NCI-H187 (cell line): Measurements from ENCODE around the gene GATA6.

Experiments used
- DNase-seq, 2 experiments: peaks; one replicate each; lab custom pipeline; 2025; lab: John Stamatoyannopoulos, UW

The GATA6 gene

DNA sequence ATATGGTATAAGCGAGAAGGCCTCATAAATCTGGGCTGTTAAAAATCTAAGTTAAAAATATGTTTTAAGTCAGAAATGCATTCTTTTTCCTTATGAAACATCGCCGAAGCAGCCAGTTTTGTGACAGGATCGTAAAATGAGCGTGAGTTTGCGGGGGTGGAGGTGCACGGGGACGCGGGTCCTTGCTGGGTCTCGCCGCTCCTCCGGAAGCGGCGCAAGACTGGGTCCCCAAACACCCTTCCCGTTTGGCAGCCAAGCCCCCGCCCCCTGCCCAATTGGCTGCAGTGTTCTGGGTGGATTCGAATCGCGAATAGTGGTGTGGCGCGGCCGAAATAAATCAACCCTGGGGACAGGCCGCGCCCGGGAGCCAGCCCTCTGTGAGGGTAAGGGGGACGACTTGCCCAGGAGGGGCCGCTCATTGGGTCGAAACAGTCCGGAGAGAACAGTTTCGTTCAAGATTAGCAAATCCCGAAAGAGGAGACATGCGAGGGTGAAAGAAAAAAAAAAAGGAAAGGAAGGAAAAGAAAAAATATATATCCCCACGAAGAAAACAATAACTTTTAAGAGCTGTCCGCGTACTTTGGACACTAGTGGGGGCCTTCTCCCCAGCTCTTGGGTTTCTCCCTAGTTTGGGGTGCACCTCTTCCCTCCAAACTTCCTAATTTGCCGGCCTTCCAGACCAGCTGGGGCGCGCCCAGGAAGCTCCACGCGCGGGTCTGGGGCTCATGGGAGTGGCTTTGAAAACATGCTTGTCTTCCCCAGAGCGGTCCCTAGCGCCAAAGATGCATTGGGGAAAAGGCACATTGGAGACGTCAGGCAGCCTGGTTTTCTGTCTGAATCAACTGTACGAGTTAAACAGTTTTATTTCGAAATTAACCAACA lies 3.1 kb upstream of the GATA6 start:
- no peak for DNase-seq

DNA sequence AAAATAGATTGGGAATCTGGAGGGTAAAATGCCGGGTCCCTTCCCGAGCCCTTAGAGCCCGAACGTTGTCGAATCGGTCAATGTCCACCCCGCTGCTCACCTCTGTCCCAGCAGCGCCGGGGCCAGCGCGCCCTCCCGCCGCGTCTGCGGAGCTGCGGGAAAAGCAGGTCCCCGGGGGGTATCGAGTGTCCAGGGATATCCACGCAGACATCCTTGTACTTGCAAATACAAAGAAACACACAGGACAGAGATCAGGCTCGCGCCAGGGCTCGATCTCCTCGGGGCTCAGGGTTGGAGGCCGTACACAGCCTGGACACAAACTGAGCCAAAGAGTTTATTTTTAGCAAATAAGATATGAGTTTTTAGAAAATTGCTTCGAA lies 2.3 kb upstream of the GATA6 start:
- no peak for DNase-seq

DNA sequence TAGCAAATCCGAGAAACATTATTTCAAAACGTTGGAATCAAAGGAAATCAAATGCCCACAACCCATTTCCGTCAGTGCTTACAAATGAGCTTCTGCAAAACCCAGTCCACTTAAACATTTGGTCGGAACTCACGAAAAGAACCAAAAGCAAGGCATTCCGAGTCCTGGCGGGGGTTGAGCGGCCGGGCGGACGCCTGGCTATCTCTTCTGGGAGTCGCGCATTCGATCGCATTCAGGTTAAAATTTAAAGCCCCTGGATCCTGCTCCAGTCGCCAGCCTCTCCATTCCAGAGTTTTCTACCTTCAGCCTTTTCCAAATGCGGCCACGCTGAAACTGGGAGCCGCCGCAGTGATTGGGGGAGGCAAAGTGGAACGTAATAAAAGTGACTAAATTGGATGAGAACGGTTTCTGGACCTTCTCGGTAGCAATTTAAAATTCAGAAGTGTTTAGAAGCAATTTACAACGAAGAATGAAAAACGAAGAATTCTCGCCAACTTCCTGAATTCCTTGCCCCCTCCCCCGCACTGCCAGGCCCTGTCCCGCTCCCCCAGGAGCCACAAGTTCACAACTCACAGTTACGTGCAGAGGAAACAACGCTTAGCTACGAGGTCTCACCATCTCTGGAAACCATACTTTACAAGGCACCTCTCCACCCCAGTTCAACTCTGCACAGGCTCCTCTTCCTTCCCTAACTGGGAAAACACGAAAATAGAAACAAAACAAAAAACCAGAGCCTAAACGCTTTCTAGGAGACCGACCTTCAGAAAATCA lies 1.7 kb upstream of the GATA6 start:
- peak in 1 of 2 experiments; percentile 4 for DNase-seq

DNA sequence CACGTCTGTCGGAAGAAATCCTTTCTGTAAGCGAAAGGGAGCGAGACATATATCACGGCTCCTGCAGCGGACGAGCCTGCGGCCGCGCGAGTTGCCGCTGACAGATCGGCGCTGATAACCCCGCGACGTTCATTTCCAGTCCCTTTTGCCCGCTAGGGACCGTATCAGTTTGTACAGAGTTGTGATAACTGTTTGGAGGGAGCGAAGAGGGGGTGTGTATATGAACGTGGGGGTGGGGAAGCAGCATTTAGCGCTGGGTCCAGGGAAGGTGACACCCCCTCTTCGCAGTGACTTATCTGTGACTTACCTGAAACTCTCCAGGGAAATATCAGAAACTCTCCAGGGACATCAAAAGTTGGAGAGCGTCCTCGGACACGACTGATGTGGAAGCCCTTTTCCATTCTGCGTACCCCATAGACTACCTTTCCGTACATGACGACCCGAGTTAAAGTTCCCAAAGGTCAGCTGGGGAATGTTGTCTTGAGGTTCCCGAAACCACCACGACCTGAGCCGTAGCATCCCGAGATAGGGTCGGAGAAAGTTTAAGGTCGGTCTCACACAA lies 948 bp upstream of the GATA6 start:
- DNase-seq, result no peak

DNA sequence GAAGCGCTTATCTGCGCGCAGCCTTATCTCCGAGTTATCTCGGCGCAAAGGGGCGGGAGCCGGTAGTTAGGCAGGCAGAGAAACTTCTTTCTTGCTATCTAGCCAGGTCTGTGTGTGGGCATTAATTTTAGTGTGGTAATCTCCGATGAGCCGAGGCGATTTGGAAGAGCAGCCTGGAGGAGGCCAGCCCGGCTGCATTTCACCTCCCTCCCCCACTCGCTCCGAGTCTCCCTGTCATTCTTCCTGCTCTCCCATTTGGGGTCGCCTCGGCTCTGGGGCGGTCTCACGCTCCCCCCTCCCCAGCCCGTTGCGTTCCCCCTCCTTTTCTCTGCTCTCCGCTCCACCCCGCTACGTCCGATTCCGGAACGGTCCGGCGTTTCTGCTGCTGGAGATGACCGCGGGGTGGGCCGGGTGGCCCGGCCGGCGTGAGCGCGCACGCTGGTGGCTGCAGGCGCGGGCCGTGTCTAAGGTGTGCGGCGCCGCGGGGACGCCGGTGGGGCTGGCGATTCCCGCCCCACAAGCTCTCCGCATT lies 566 bp downstream of the GATA6 start:
- no peak for DNase-seq

DNA sequence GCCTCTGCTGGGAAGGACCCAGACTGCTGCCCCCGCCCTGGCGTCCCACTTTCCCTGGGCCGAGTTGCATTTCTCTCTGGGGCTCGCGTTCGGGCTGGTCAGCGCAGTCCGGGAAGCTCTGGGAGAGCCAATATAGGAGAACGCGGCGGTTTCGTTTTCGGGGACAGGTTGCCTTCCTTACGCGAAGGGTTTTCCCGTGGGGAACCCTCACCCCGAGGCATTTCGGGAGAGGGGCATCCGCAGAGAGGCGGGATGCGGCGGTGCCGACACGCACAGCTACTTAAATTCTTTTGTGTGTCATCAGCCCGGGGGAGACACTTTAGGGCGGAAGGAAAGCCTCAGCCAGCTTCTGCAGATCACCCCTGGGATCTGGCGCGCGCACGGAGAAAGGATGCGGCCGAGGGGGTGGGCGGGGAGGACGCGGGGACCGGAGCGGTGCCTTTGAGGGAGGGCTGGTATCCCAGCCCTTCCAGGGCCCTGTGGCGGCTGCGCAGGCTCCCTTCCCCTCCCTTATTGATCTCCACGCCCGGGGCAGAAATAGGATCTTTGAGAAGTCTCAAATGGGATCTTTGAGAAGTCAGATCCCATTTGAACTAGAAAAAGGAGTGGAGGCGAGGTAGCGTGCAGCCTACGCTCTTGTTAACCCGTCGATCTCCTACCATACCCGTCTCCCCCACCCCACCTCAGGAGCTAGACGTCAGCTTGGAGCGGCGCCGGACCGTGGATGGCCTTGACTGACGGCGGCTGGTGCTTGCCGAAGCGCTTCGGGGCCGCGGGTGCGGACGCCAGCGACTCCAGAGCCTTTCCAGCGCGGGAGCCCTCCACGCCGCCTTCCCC lies 1.2 kb downstream of the GATA6 start:
- DNase-seq, result no peak

DNA sequence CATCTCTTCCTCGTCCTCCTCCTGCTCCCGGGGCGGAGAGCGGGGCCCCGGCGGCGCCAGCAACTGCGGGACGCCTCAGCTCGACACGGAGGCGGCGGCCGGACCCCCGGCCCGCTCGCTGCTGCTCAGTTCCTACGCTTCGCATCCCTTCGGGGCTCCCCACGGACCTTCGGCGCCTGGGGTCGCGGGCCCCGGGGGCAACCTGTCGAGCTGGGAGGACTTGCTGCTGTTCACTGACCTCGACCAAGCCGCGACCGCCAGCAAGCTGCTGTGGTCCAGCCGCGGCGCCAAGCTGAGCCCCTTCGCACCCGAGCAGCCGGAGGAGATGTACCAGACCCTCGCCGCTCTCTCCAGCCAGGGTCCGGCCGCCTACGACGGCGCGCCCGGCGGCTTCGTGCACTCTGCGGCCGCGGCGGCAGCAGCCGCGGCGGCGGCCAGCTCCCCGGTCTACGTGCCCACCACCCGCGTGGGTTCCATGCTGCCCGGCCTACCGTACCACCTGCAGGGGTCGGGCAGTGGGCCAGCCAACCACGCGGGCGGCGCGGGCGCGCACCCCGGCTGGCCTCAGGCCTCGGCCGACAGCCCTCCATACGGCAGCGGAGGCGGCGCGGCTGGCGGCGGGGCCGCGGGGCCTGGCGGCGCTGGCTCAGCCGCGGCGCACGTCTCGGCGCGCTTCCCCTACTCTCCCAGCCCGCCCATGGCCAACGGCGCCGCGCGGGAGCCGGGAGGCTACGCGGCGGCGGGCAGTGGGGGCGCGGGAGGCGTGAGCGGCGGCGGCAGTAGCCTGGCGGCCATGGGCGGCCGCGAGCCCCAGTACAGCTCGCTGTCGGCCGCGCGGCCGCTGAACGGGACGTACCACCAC lies 2.1 kb downstream of the GATA6 start:
- DNase-seq, result no peak

DNA sequence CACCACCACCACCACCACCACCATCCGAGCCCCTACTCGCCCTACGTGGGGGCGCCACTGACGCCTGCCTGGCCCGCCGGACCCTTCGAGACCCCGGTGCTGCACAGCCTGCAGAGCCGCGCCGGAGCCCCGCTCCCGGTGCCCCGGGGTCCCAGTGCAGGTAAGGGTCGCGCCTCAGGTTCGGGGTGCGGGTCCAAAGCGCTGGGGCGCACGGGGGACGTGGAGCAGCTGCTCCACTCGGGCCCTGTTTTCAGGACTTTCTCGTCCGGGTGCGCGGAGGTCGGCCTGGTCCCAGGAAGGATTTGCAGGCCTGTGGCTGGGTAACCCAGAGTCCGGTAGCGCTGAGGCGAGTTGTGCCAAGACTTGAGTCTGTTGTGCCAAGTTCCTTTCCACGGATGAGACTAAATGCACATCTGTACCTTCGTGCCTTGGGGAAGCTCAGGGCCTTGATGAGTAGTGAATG lies 2.8 kb downstream of the GATA6 start:
- DNase-seq, result no peak

DNA sequence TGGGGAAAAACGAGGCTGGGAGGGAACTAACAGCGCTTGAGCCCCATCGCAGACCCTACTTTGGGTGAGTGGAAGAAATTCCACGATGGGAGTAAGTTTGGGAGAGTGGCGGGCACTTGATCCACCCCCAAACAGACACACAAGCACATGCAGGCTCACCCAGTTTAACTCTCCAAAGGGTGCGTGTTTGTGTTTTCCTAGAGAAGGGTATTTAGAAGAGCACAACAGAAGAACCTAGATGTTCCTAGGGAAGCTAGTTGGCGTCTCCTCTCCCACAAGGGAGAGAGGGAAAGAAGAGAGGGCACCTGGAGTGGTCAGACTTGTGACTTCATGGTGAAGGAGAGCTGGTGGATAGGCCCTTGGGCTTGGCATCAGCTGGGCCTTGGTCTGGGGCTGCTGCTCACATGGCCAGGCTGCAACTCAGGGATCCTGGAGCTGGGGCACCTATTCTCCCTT lies 3.2 kb downstream of the GATA6 start:
- DNase-seq, result no peak

DNA sequence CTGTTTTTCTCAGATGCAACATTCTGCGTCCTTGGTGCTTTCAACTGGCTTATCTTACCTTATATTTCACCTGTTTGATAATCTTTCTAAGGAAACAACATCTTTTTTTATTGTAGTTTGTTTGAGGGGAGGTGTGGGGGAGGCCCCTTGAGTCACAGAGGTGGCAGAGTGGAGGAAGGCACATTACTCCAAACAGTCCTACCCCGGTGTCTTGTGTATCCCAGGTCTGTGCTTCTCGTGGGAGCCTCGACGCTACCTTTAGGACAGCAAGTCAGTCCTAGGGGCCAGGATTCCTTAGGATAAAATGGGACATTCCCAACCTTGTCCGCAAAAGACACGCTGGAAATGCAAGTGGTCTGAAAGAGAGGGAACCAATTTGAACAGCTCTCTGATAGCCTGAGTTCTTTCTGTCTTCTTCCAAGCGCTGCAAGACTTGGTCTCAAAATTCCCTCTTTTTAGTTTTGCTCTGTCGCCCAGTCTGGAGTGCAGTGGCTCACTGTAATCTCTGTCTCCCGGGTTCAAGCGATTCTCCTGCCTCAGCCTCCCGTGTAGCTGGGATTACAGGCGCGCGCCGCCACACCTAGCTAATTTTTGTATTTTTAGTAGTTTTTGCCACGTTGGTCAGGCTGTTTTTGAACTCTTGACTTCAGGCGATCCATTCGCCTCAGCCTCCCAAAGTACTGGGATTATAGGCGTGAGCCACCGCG lies 4.0 kb downstream of the GATA6 start:
- DNase-seq, result no peak

DNA sequence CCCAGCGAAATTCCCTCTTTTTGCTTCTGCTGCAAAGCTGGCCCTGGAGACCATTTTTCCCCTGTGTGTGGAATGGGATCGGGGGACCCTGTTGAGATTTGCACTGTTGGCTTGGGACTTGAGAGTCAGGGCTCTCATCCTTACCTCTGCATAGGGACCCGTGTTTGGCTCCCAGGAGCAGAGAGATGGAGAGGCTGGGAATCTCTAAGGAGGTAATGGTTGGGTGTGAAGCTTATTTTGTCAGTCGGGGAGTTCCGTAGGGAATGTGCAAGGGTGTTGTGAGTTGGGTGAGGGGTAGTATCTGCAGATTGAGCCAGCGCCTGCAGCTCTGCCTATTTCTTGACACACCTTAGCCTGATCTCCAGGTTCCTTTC lies 4.5 kb downstream of the GATA6 start:
- DNase-seq, result no peak

DNA sequence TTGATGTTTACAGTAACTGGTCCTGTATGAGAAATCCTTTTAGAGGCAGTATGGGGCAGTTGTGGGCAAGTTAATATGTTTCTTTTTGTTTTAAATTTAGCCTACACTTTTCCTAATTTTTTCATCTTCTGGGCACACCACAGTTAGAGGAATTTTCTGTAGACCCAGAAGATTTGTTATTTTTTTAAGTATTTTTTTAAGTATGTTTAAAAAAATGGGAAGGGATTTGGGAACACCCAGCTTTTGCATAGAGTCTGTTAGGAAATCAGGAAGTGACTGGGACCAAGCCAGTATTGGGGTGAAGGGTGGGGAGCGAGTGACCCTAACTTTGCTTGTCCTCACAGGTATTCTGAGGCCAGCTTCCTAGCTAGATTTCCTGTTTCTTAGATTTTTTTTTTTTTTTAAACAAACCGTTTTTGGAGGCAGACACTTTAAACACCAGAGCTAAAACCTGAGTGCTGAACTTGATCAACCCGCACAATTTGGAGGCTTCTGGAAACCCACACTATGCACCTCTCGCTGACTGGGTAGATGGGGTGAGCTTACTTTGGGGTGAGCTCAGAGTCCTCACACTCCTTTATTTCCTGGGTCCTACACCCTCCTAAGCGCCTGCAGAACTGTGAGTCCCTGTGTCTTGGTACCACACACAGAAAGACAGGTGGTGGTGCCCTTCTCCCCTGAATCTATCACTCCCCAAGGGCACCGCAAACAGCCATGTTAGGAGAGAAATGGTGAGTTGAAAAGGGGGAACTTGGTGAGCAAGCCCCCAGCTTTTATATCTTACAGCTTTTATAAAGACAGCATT lies 5.2 kb downstream of the GATA6 start:
- DNase-seq, result no peak

DNA sequence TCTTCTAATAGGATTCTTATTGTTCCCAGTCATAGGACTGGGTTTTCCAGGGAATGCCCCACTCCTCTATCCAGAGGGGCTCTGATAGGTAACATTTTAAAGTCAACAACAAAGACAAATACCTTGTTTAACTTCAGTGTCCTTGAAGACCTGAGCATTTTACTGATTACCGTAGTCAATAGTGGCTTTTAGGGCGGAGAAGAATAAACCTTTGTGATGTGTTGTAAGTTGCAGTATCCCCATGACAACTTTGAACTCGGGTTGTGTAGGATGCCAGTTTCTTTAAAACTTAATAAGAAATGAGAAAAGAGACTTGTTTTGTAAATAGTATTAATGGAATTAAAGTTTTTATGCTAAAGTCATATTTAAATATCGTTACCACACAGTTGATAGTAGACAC lies 6.0 kb downstream of the GATA6 start:
- DNase-seq, result no peak

DNA sequence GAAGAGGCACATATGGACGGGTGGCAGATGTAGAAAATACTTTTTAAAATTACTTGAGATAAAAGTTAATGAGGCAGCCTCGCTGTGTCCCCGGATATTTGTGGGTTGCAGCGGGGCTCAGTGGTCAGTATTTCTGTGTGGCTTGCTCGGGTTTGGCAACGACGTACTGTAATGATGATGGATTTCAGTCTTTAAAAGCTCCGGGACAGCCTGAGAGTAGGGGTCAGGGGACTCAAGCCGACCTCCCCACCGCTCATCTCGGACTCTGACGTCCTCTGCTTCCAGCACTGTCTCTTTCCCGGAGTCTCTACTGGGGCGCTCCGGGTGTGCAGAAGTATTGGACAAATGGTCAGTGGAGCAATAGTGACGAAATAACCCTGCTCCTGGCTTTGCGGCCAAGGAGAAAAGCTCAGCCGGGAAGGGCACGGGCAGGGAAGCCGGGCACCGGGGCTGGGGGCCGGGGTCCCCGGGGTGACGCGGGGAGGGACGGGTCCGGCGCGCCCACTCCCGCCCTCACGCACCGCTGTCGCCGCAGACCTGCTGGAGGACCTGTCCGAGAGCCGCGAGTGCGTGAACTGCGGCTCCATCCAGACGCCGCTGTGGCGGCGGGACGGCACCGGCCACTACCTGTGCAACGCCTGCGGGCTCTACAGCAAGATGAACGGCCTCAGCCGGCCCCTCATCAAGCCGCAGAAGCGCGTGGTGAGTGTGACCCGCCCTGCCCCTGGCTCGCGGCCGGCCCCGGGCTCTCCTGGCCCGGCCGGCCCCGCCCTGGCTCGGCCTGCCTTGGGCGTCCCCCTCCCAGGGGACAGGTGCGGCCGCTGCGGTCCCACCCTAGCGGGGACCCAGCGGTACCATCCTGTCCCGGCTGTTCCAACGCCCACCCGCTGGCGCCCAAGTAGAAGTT lies 7.3 kb downstream of the GATA6 start:
- DNase-seq, result no peak

DNA sequence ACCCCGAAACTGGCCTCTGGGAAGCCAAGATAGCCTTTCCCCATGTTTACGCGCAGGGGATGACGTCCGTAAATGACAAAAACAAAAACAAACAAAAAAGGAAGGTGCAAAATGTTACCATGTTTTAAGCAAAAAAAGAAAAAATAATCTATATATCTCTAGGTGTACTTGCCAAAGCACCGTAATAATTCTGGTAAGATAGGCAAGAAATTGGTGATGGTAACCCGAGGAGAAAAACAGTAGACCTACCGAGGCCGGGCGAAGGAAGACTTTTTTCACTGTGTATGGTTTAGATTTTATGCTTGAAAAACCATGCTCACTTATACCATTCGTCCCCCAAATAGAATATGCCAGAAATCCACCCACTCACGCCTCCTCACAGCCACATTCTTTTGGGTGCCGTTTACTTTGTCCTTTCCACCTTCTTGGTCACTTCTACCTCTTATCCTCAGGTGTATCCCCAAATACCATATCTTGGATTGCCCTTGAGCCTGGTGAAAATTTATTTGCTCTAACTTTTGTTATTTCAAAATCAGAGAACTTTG lies 8.0 kb downstream of the GATA6 start:
- DNase-seq, result no peak

DNA sequence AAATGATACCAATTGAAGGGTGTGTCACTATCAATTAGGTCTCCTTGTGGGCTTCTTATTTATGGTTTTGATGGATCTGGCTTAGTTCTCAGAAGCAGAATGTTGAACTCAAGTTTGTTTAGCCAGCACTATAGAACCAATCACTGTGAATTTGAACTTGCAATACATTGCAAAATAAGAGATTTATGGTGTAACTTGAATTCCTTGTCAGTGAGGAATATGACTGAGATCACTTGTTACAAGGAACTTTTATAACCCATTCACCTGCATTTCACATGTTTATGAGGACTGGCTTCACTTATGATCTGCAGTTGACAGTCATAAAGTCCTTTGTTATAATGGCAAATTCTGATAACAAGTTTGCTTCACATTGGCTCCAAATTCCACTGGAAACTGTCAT lies 9.8 kb downstream of the GATA6 start:
- no peak for DNase-seq

DNA sequence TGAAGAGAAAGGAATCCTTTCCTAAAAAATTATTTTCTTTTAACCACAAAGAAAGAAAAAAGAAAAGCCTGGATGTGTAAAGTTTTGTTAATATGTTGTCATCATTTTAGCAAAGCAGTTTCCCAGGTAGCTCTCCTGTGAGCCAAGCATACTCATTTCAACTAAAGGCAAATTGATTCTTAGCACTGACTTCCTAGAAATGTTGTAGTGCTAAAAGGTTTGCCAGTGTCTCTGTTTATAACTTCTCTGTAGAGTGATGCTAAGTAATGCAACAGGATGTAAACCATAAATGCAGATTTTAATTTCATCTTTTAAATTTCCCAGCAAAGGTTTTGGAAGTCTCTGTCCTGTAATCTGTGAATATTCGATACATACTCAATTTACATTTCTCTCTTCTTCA lies 10.2 kb downstream of the GATA6 start:
- no peak for DNase-seq

DNA sequence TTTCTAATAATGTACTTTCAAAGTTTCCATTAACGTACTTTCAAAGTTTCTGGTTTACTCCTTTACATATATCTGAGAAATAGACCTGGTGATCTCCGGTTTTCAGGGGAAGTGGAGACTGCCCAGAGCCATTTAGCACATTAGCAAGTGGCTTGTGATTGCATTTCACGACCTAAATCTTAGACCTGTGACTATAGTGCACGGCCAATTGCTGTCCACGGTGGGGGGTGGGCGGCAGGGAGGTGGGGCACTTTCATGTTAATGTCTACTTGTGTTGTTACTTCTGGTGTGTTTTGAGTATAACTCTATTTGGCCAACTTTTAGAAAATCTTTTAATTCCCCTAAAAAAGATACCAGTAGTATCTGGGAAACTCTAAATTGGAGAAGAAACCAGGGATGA lies 11.3 kb downstream of the GATA6 start:
- no peak for DNase-seq
